Stimulated activated CD4-positive, alpha-beta T cell treated with anti-CD3 and anti-CD28 coated beads, Interleukin-4, amount 100 ng/mL, for 1 hour (primary cell): ENCODE measurements around the gene CAVIN1.
"Not testable (repeated sequence)": the region's sequence is repeated elsewhere in the genome, so short reads cannot be mapped to it uniquely, and the experiment has no call there.

Source experiments
- DNase-seq: peaks from one replicate; pipeline ENCODE4 v3.0.0-alpha.2; 2020

Gene CAVIN1, protein sequence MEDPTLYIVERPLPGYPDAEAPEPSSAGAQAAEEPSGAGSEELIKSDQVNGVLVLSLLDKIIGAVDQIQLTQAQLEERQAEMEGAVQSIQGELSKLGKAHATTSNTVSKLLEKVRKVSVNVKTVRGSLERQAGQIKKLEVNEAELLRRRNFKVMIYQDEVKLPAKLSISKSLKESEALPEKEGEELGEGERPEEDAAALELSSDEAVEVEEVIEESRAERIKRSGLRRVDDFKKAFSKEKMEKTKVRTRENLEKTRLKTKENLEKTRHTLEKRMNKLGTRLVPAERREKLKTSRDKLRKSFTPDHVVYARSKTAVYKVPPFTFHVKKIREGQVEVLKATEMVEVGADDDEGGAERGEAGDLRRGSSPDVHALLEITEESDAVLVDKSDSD

GRCh38 chr17:42422958-42423712, at the start of gene CAVIN1:
Gene CAVIN1, minus strand, starts transcription at chr17:42423256. Its CDS starts 159 bp downstream, at chr17:42423097.
- peak; percentile 24 for DNase-seq

GRCh38 chr17:42467889-42468288, 44.8 kb upstream of the CAVIN1 start:
- no peak for DNase-seq

- no peak for DNase-seq
Observed at GRCh38 chr17:42463976-42464400, 40.9 kb upstream of the CAVIN1 start.

DNA sequence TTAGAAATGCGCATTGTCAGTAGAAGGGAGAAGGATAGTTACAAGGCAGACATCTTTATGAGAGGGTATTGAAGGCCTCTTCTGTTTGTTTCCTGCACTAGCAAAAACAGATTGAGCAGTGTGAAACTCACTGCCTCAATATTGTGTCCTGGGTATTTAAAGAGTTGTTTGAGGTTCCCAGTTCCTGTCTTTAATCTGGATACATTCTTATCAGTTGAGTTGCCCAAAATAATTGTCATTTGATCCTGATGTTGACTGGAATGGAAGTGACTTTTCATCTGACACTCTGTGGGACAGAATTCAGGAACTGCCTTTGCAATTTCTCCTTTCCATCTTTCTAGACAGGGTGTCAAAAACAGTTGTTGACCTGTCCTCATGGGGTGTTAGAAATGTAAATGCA, 37.3 kb upstream of the CAVIN1 start:
- no peak for DNase-seq

DNA sequence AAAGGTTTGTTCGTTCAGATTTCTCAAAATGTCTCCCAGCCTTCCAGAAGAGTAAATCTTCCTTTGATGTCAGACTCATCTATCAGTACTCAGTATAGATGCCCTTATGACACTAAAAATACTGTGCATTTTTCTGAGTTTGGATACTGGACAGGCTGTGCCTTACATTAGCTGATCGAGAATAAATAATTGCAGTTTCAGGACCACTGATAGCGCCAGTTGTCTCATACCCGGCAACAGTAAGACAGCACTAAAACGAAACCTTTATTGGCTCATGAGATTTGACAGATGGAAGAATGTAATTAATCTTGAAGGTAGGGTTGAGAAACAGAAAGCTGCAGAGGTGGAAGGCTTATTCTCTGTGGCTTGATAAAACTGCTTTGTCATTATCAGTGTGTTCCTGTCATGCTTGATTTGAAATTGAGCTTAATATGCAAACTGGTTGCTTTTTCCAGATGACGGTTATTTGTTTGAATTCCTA, 36.8 kb upstream of the CAVIN1 start:
- DNase-seq, result no peak

DNA sequence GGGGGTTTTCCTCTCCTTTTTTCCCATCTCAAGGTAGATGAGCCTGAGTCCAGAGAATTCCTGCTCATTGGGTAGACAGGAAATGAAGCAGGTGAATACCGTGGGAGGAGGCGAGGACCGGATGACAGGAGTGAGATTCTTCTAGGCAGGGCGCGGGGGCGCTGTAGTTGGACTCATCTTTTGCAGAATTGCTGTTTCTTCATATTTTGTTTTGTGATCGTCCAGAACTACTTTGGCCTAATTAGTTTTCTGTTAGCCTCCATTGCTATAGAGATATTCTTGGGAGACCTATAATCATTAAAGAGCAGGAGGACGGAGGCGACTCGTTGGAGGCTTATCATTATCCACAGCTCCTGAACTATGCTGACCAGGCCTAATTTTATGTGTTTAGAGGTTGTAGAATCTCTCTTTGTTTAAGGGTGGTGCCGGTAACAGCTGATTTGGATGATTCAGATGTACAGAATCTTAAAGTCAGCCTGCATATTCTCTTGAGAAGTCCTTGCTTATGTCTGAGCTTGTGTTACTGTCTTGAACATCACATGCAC, 36.3 kb upstream of the CAVIN1 start:
- peak; percentile 25 for DNase-seq

DNA sequence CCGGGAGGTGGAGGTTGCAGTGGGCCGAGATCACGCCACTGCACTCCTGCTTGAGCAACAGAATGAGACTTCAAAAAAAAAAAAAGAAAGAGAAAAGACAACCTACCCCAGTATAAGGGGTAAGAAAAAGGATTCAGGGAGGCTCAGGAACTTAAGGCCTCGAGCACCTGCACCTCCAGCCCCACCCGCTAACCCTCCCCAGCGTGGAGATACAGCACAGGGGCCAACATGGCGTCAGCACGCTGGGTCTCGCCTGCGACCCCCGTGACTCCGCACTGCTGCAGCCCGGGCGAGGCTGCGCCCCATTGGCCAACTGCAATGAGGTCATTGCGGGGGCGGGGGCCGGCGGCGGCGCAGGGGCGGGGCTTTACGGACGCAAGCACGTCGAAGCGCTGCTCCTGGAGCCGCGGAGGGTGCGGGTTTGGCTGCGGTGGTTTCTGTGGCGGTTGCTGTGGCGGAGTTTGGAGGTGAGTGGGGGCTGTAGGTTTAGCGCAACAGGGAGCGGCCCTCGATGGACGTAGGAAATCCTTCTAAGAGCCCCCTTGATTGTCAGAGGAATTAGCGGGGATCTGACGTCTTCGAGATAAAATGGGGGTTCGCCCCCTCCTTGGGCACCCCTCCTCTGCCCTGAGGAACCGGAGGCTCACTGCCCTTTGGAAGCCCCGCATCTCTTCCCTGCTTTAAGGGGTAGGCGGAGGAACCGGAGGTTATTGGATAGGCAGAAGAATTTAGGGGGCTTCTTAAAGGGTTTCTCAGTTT, 35.6 kb upstream of the CAVIN1 start, which contains the start of gene ATP6V0A1:
ATP6V0A1 (plus strand) TSS at position 382 of the 759 bp plus-strand sequence. CDS start 2,017 bp downstream, outside the sequence.
- peak; percentile 91 for DNase-seq

DNA sequence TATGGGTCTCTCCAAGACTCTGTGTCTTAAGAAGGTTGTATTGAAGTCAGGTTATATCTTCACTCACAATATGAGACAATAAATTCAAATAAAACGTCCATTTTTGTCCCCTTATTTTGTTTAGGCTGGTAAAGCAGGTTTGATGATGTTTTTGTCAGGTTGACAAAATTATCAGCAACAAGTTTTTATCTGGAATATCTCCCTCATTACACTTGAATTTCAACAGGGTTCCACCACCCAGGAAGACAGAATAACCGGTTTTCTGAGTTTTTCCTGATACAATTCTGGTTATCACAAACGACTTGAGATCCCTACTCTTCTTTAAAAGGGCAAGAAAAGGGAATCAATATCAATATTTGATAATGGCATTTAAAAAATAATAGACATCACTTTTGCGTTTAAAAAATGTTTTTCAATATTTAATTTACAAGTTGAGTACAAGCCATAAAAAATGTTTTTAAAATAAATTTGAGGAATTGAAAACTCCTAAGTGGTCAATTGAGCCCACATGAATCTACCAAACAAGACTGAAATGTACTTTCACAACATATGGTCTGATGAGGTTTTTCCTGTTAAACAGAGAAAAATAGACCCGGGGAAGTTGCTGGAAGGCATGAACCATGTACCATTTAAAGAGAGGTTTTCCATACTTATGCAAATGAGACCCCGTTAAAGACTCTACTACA, 34.2 kb upstream of the CAVIN1 start:
- DNase-seq, result no peak

DNA sequence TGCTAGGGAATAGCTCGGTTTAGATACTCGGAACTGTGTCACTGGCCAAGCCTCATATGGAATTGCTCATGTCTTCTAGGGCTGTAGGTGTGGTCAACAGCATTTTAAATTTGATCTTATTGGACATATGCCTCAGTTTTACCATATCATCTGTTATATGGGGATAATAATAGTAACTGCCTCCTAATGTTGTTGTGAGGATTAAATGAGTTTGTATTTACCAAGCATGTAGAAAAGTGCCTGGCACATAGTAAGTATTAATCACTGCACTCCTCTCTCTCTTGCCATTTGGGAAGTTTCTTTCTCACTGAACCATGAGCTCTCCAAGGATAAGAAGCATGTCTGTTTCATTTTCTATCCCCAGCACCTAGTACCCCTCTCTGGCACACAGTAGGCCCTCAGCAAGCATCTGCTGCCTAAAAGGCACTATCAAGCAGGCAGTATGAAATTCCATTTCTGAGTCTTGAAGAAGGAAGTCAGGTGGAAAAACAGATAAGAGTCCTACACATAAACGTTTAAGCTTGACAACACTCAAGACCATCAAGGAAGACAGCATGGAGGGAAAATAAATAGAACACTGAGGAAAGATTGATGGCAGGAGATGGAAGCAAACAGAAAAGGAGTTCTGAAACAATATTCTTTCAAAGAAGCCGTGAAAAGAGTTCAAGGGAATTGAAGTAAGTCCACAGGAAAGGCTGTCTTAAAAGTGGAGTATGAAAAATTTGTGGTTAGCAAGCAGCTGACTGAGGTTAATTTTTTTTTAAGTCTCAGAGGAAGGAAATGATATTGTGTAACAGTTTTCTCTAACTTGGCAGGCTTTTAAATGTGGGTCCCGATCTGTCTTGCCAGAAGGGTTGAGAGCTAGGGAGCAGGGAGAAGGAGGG, 33.4 kb upstream of the CAVIN1 start:
- DNase-seq, result no peak

GRCh38 chr17:42454987-42455386, 31.9 kb upstream of the CAVIN1 start:
- DNase-seq, result not testable (repeated sequence)

- no peak for DNase-seq
Observed at GRCh38 chr17:42453439-42453838, 30.4 kb upstream of the CAVIN1 start.

DNA sequence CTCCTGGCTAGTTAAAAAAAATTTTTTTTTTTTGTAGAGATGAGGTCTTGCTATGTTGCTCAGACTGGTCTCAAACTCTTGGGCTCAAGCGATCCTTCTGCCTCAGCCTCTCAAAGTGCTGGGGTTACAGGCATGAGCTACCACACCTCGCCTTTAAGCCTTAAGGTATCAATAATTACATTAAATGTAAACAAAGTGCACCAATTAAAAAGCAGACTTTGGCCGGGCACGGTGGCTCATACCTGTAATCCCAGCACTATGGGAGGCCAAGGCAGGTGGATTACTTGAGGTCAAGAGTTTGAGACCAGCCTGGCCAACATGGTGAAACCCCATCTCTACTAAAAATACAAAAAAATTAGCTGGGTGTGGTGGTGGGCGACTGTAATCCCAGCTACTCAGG, 28.2 kb upstream of the CAVIN1 start:
- not testable (repeated sequence) for DNase-seq

DNA sequence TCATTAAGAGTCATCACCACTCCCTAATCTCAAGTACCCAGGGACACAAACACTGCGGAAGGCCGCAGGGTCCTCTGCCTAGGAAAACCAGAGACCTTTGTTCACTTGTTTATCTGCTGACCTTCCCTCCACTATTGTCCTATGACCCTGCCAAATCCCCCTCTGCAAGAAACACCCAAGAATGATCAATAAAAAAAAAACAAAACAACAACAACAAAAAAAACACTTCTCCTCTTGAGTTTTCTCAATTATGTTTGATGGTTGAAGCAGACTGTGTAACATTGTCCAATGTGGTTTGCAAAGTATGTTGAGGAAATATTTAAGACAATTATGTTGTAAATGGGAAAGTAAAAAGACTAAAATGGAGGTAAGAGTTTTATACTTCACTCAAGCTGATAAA, 26.8 kb upstream of the CAVIN1 start:
- DNase-seq, result not testable (repeated sequence)

DNA sequence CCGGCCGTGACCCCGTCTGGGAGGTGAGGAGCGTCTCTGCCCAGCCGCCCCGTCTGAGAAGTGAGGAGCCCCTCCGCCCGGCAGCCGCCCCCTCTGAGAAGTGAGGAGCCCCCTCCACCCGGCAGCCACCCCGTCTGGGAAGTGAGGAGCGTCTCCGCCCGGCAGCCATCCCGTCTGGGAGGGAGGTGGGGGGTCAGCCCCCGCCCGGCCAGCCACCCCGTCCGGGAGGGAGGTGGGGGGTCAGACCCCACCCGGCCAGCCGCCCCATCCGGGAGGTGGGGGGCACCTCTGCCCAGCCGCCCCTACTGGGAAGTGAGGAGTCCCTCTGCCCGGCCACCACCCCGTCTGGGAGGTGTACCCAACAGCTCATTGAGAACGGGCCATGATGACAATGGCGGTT, 26.1 kb upstream of the CAVIN1 start:
- not testable (repeated sequence) for DNase-seq

DNA sequence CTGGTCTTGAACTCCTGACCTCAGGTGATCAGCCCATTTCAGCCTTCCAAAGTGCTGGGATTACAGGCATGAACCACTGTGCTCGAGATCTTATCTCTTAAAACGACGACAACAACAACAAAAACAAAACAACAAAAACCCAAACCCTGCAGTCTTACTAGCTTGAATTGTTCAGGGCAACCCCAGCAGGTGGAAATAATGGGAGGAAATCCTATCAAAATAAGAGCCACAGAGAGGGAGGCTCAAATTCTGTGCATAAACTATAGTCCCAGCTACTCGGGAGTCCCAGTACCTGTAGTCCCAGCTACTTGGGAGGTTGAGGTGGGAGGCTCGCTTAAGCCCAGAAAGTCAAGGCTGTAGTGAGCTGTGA, 19.1 kb upstream of the CAVIN1 start:
- DNase-seq, result no peak

- DNase-seq, result no peak
Observed at GRCh38 chr17:42441371-42442195, 18.5 kb upstream of the CAVIN1 start.

DNA sequence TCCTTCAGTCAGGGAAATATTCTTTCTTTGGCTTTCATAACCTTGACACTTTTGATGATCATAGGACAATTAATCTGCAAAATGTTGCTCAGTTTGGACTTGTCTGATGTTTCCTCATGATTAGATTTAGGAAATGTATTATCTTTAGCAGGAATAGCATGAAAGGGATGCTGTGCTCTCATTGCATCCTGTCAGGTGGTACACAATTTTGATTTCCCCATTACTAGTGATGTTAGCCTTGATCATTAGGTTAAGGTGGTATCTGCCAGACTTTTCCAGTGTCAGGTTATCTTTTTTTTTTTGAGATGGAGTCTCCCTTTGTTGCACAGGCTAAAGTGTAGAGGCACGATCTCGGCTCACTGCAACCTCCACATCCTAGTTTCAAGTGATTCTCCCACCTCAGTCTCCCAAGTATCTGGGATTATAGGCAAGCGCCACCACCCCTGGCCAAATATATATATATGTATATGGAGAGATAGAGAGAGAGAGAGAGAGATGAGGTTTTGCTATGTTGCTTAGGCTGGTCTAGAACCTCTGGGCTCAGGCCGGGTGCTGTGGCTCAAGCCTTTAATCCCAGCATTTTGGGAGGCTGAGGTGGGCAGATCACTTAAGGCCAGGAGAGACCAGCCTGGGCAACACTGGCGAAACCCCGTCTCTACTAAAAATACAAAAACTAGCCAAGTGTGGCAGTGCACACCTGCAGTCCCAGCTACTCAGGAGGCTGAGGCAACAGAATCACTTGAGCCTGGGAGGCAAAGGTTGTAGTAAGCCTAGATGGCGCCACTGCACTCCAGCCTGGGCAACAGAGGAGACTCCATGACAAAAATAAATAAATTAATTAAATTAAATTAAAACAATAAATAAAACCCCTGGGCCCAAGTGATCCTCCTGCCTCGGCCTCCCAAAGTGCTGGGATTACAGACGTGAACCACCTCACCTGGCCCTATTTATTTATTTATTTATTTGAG, 15.8 kb upstream of the CAVIN1 start:
- peak; percentile 41 for DNase-seq

DNA sequence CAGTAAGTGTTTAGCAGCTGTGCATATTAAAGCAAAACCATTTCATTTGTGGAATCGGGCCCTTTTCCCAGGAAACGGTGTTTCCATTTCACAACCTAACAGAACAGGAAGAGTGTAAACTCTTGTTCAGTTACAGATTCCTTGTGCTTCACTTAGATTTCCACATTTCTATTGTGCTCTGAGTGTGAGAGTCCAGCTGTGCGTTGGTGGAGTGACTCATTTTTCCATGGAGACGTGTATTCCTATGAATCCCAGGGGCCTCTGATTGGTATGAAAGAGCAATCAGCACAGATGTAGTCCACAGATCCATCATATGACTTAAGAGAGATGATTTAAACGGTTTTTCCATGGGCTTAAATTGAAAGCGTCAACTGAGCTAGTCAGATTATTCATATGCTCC, 13.3 kb upstream of the CAVIN1 start:
- DNase-seq, result no peak

- no peak for DNase-seq
Observed at GRCh38 chr17:42431758-42432161, 8.7 kb upstream of the CAVIN1 start.
